AG09309 (cell line): Measurements from ENCODE around the gene IFRD2.

Source experiments
- DNase-seq: peaks from one replicate; pipeline ENCODE4 v3.0.0-alpha.2; 2010; ENCODE audit warnings: low read depth
- H3K4me3 ChIP-seq: 2 replicates; pipeline ENCODE4 v1.5.1; 2011; ENCODE audit warnings: mild to moderate bottlenecking, low read depth, low read length, moderate library complexity; ENCODE audit not compliant: control insufficient read depth
- TF ChIP-seq, protein P1 (sequence below): IDR thresholded peaks from 2 replicates; pipeline ENCODE4 v1.5.1; 2011; ENCODE audit warnings: mild to moderate bottlenecking, low read depth, low read length, inconsistent platforms; ENCODE audit not compliant: insufficient read depth, control insufficient read depth; ENCODE audit errors: missing control alignments

Gene IFRD2

GRCh38 chr3:50279255-50280016 is 12.8 kb downstream of the IFRD2 start:
- DNase-seq: no peak
- no peak overlapping the region for H3K4me3 ChIP-seq
- TF ChIP-seq, protein P1, sequence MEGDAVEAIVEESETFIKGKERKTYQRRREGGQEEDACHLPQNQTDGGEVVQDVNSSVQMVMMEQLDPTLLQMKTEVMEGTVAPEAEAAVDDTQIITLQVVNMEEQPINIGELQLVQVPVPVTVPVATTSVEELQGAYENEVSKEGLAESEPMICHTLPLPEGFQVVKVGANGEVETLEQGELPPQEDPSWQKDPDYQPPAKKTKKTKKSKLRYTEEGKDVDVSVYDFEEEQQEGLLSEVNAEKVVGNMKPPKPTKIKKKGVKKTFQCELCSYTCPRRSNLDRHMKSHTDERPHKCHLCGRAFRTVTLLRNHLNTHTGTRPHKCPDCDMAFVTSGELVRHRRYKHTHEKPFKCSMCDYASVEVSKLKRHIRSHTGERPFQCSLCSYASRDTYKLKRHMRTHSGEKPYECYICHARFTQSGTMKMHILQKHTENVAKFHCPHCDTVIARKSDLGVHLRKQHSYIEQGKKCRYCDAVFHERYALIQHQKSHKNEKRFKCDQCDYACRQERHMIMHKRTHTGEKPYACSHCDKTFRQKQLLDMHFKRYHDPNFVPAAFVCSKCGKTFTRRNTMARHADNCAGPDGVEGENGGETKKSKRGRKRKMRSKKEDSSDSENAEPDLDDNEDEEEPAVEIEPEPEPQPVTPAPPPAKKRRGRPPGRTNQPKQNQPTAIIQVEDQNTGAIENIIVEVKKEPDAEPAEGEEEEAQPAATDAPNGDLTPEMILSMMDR: no peak

GRCh38 chr3:50278880-50279224 is 13.4 kb downstream of the IFRD2 start, which contains the start of gene LSMEM2:
Gene LSMEM2, plus strand, starts transcription at chr3:50279087. Its CDS starts 27 bp downstream, at chr3:50279114.
- no peak within 1 kb of the TSS for H3K4me3 ChIP-seq
- TF ChIP-seq, protein P1: no peak
- DNase-seq: no peak

GRCh38 chr3:50278123-50278879 is 13.9 kb downstream of the IFRD2 start:
- H3K4me3 ChIP-seq: no peak overlapping the region
- DNase-seq: no peak
- TF ChIP-seq, protein P1: no peak

DNA sequence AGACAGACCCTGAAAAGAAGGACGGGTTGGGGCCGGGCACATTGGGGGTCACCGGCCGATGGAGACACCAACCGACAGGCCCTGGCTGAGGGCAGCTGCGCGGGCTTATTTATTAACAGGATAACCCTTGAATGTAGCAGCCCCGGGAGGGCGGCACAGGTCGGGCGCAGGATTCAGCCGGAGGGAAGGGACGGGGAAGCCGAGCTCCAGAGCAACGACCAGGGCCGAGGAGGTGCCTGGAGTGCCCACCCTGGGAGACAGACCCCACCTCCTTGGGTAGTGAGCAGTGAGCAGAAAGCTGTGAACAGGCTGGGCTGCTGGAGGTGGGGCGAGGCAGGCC is 15.5 kb downstream of the IFRD2 start:
- no peak overlapping the region for H3K4me3 ChIP-seq
- no peak for DNase-seq
- TF ChIP-seq, protein P1: no peak

DNA sequence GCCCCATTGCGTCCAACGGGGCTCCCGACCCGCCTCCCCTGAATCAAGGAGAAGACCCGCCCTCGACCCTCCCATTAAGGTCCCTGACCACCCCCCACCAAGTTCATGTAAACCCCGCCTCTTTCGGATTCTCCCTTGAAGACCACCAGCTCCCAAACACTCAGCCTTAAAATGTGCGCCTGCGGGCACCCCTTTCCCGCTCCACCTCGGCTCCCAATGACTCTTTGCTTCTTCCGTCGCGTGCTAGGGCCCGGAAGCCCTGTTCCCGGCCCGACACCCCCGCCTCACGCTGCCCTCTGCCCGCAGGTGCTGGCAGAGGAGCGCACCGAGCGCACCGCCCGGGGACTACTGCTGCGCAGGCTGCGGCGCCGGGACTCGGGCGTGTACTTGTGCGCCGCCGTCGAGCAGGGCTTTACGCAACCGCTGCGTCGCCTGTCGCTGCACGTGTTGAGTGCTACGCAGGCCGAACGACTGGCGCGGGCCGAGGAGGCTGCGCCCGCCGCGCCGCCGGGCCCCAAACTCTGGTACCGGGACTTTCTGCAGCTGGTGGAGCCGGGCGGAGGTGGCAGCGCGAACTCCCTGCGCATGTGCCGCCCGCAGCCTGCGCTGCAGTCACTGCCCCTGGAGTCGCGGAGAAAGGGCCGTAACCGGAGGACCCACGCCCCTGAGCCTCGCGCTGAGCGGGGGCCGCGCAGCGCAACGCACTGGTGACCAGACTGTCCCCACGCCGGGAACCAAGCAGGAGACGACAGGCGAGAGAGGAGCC is 16.1 kb downstream of the IFRD2 start:
- no peak overlapping the region for H3K4me3 ChIP-seq
- TF ChIP-seq, protein P1: no peak
- no peak for DNase-seq

DNA sequence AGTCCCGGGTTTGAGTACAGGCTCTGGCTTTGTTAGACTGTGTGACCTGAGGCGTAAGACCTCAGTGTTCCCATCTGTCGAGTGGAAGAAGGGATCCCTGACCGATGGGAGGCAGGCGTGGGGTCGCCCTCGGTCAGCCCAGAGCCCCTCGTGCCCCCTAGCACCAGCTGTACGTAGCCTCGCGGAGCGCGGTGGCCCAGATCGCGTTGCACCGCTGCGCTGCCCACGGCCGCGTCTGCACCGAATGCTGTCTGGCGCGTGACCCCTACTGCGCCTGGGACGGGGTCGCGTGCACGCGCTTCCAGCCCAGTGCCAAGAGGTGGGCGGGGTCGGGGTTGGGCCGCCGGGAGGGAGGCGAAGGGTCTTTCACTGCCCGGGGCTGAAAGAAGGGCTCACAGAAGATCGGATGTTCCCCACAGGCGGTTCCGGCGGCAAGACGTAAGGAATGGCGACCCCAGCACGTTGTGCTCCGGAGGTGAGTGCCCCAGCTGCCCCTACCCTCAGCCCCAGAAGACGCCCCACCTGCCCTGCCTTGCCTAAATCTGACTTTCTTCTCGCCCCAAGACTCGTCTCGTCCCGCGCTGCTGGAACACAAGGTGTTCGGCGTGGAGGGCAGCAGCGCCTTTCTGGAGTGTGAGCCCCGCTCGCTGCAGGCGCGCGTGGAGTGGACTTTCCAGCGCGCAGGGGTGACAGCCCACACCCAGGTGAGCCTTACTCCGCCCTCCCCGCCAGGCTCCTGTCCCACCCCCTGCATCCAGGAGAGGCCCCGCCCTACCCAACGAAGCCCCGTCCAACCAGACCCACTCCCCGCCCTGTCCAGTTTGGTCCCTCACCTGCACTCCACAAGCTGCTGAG is 16.9 kb downstream of the IFRD2 start:
- no peak overlapping the region for H3K4me3 ChIP-seq
- TF ChIP-seq, protein P1: no peak
- DNase-seq: no peak
